Brain microvascular endothelial cell (primary cell): Measurements from ENCODE around the gene NOC4L.

Experiments
- DNase-seq: peaks from one replicate; pipeline ENCODE4 v3.0.0-alpha.2; 2020
- H3K27ac ChIP-seq: fragments of 250-450 bp; sonication (Bioruptor Pico); 2 replicates; pipeline ENCODE4 v1.5.1; 2020; ENCODE audit warnings: mild to moderate bottlenecking, moderate library complexity
- H3K27me3 ChIP-seq: fragments of 250-450 bp; sonication (Bioruptor Pico); replicated peaks from 2 replicates; pipeline ENCODE4 v1.5.1; 2020; ENCODE audit warnings: mild to moderate bottlenecking
- H3K36me3 ChIP-seq: fragments of 250-450 bp; sonication (Bioruptor Pico); replicated peaks from 2 replicates; pipeline ENCODE4 v1.5.1; 2020; ENCODE audit warnings: mild to moderate bottlenecking
- H3K4me3 ChIP-seq: 2 replicates; pipeline ENCODE4 v1.5.1; 2011; ENCODE audit warnings: low read depth, mild to moderate bottlenecking, control low read depth, low read length, moderate library complexity
- CTCF ChIP-seq: IDR thresholded peaks from 2 replicates; pipeline ENCODE4 v1.5.1; 2011; ENCODE audit warnings: low read depth, mild to moderate bottlenecking, moderate library complexity, low read length, control low read depth, inconsistent platforms; ENCODE audit errors: missing control alignments
- in situ Hi-C: cut with HindIII; loops from 2 replicates; pipeline ENCODE4 v1.10.0; 2017; ENCODE audit warnings: low sequenced_read_pairs, low pct_ligation_motif_present

The NOC4L gene

GRCh38 chr12:132110677-132111076 is 33.6 kb upstream of the NOC4L start:
- TF ChIP-seq CTCF, result no peak
- Histone ChIP-seq H3K4me3 (no peak overlapping the region), H3K27ac (no peak overlapping the region), H3K27me3 (no peaks in the 10 kb centered on the region), H3K36me3 (peaks cover 49% of the 10 kb centered on the region)
- in situ Hi-C loops, result no loop called here
- no peak for DNase-seq

- in situ Hi-C loops, result no loop called here
- peaks cover 57% of the 10 kb centered on the region for H3K36me3 ChIP-seq
These were observed 32.5 kb upstream of the NOC4L start for GRCh38 chr12:132111654-132112304.

GRCh38 chr12:132114667-132115066 is 29.6 kb upstream of the NOC4L start:
- no peak overlapping the region for H3K27ac ChIP-seq
- no peak overlapping the region for H3K4me3 ChIP-seq
- no peaks in the 10 kb centered on the region for H3K27me3 ChIP-seq
- in situ Hi-C loops, result no loop called here
- peaks cover 62% of the 10 kb centered on the region for H3K36me3 ChIP-seq
- no peak for DNase-seq
- TF ChIP-seq CTCF, result no peak

More at GRCh38 chr12:132111654-132112304, 32.5 kb upstream of the NOC4L start:
- no peak for TF ChIP-seq CTCF
- Histone ChIP-seq H3K4me3 (no peak overlapping the region), H3K27me3 (no peaks in the 10 kb centered on the region), H3K27ac (no peak overlapping the region)
- DNase-seq, result no peak

- H3K4me3 ChIP-seq, result no peak overlapping the region
- no peak for TF ChIP-seq CTCF
- in situ Hi-C loops, result no loop called here
- DNase-seq, result no peak
- no peak overlapping the region for H3K27ac ChIP-seq
- no peaks in the 10 kb centered on the region for H3K27me3 ChIP-seq
- H3K36me3 ChIP-seq, result peaks cover 58% of the 10 kb centered on the region
These were observed 28.8 kb upstream of the NOC4L start for GRCh38 chr12:132115500-132115899.

- no peak overlapping the region for H3K4me3 ChIP-seq
- TF ChIP-seq CTCF, result no peak
- in situ Hi-C loops, result no loop called here
These were observed 27.3 kb upstream of the NOC4L start for GRCh38 chr12:132116709-132117557.

More at GRCh38 chr12:132116709-132117557, 27.3 kb upstream of the NOC4L start:
- Histone ChIP-seq H3K27ac (no peak overlapping the region), H3K27me3 (no peaks in the 10 kb centered on the region), H3K36me3 (peaks cover 53% of the 10 kb centered on the region)
- DNase-seq, result no peak
